ENCODE data around the gene NLRP12.
"Not testable (repeated sequence)": the region's sequence is repeated elsewhere in the genome, so short reads cannot be mapped to it uniquely, and the experiment has no call there.

The NLRP12 gene

GRCh38 chr19:53844849-53845246 is 20.7 kb upstream of the NLRP12 start:
- H3K23ac ChIP-seq (ENCODE audit: low read length) = no peak overlapping the region
- H3K9me3 ChIP-seq (ENCODE audit: insufficient read depth, low read depth, low read length) = no peaks in the 10 kb centered on the region
- H4K8ac ChIP-seq (ENCODE audit: low read depth, low read length) = no peak overlapping the region
- no peak overlapping the region for H2AK5ac ChIP-seq (ENCODE audit: low read length)
- H3K14ac ChIP-seq (ENCODE audit: low read length) = no peak overlapping the region
- H3K27ac ChIP-seq (ENCODE audit: low read depth, low read length) = no peak overlapping the region
- no peaks in the 10 kb centered on the region for H3K36me3 ChIP-seq (ENCODE audit: control insufficient read depth in 1 of 2, insufficient read depth in 2 of 2, low read length in 2 of 2)
- H3K9ac ChIP-seq (ENCODE audit: low read length) = no peak overlapping the region
- DNase-seq = peak in 1 of 2 donors; percentile 20
- WGBS (ENCODE audit: extremely low coverage, insufficient coverage, insufficient read length) = no CpG with 5 or more reads among the region's 9 CpGs
- H2BK120ac ChIP-seq (ENCODE audit: insufficient read depth, low read length, poor library complexity) = no peak overlapping the region
- no peaks in the 10 kb centered on the region for H3K79me1 ChIP-seq (ENCODE audit: low read length)
- no peak overlapping the region for H3K4me2 ChIP-seq (ENCODE audit: low read length)
- H3K79me2 ChIP-seq (ENCODE audit: control insufficient read depth, insufficient read depth, low read length, poor library complexity) = no peaks in the 10 kb centered on the region
- no peak overlapping the region for H4K91ac ChIP-seq (ENCODE audit: low read depth, low read length)
- no peak overlapping the region for H3K18ac ChIP-seq (ENCODE audit: low read length)
- H2AFZ ChIP-seq (ENCODE audit: insufficient read depth, low read length, poor library complexity) = no peak overlapping the region
- H2BK5ac ChIP-seq (ENCODE audit: low read depth, low read length, poor library complexity) = no peak overlapping the region
- H4K12ac ChIP-seq (ENCODE audit: low read depth, low read length) = no peak overlapping the region
- no peak overlapping the region for H2BK12ac ChIP-seq (ENCODE audit: low read length)
- H3K4me1 ChIP-seq (ENCODE audit: control insufficient read depth in 1 of 2, insufficient read depth in 2 of 2, low read length in 2 of 2) = no peaks in the 10 kb centered on the region
- no peak overlapping the region for H3K4ac ChIP-seq (ENCODE audit: low read depth, low read length)
- H3K4me3 ChIP-seq (ENCODE audit: low read depth, low read length) = no peak overlapping the region
- no peaks in the 10 kb centered on the region for H3K27me3 ChIP-seq (ENCODE audit: insufficient read depth, low read length)

GRCh38 chr19:53840914-53841313 is 16.8 kb upstream of the NLRP12 start:
- not testable (repeated sequence) for H3K18ac ChIP-seq (ENCODE audit: low read length); H3K27me3 ChIP-seq (ENCODE audit: insufficient read depth, low read length); H3K9me3 ChIP-seq (ENCODE audit: insufficient read depth, low read depth, low read length); H2BK5ac ChIP-seq (ENCODE audit: low read depth, low read length, poor library complexity); H2AK5ac ChIP-seq (ENCODE audit: low read length); H3K4me1 ChIP-seq (ENCODE audit: control insufficient read depth in 1 of 2, insufficient read depth in 2 of 2, low read length in 2 of 2); H4K91ac ChIP-seq (ENCODE audit: low read depth, low read length); H3K4ac ChIP-seq (ENCODE audit: low read depth, low read length); H4K8ac ChIP-seq (ENCODE audit: low read depth, low read length); H2AFZ ChIP-seq (ENCODE audit: insufficient read depth, low read length, poor library complexity); H4K12ac ChIP-seq (ENCODE audit: low read depth, low read length); H2BK12ac ChIP-seq (ENCODE audit: low read length); H3K23ac ChIP-seq (ENCODE audit: low read length); H2BK120ac ChIP-seq (ENCODE audit: insufficient read depth, low read length, poor library complexity); H3K4me3 ChIP-seq (ENCODE audit: low read depth, low read length); H3K14ac ChIP-seq (ENCODE audit: low read length); H3K36me3 ChIP-seq (ENCODE audit: control insufficient read depth in 1 of 2, insufficient read depth in 2 of 2, low read length in 2 of 2); H3K27ac ChIP-seq (ENCODE audit: low read depth, low read length); H3K9ac ChIP-seq (ENCODE audit: low read length); H3K79me2 ChIP-seq (ENCODE audit: control insufficient read depth, insufficient read depth, low read length, poor library complexity); H3K4me2 ChIP-seq (ENCODE audit: low read length); H3K79me1 ChIP-seq (ENCODE audit: low read length)
- peak; percentile 46 to 52 for DNase-seq
- WGBS (ENCODE audit: extremely low coverage, insufficient coverage, insufficient read length) = no CpG with 5 or more reads among the region's 4 CpGs

DNA sequence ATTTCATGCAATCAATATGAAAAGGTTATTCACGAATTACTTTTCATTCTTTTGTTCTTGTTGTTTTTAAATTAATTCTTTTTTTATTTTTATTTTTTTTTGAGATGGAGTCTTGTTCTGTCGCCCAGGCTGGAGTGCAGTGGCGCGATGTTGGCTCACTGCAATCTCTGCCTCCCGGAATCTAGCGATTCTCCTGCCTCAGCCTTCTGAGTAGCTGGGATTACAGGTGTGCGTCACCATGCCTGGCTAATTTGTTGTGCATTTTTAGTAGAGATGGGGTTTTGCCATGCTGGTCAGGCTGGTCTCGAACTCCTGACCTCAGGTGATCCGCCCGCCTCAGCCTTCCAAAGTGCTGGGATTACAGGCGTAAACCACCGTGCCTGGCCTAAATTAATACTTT is 16.1 kb upstream of the NLRP12 start:
- not testable (repeated sequence) for H2AFZ ChIP-seq (ENCODE audit: insufficient read depth, low read length, poor library complexity); H3K4me1 ChIP-seq (ENCODE audit: control insufficient read depth in 1 of 2, insufficient read depth in 2 of 2, low read length in 2 of 2); H3K9ac ChIP-seq (ENCODE audit: low read length); H3K27ac ChIP-seq (ENCODE audit: low read depth, low read length); H2AK5ac ChIP-seq (ENCODE audit: low read length); H2BK120ac ChIP-seq (ENCODE audit: insufficient read depth, low read length, poor library complexity); H2BK5ac ChIP-seq (ENCODE audit: low read depth, low read length, poor library complexity); H3K14ac ChIP-seq (ENCODE audit: low read length); H3K27me3 ChIP-seq (ENCODE audit: insufficient read depth, low read length); H3K4me3 ChIP-seq (ENCODE audit: low read depth, low read length); H3K79me2 ChIP-seq (ENCODE audit: control insufficient read depth, insufficient read depth, low read length, poor library complexity); H4K8ac ChIP-seq (ENCODE audit: low read depth, low read length); H4K91ac ChIP-seq (ENCODE audit: low read depth, low read length); H4K12ac ChIP-seq (ENCODE audit: low read depth, low read length); H3K4me2 ChIP-seq (ENCODE audit: low read length); H3K36me3 ChIP-seq (ENCODE audit: control insufficient read depth in 1 of 2, insufficient read depth in 2 of 2, low read length in 2 of 2); H3K4ac ChIP-seq (ENCODE audit: low read depth, low read length); H2BK12ac ChIP-seq (ENCODE audit: low read length); H3K18ac ChIP-seq (ENCODE audit: low read length); H3K23ac ChIP-seq (ENCODE audit: low read length); H3K79me1 ChIP-seq (ENCODE audit: low read length); H3K9me3 ChIP-seq (ENCODE audit: insufficient read depth, low read depth, low read length)
- DNase-seq = peak; percentile 57 to 63
- no CpG with 5 or more reads among the region's 12 CpGs for WGBS (ENCODE audit: extremely low coverage, insufficient coverage, insufficient read length)

- not testable (repeated sequence) for H2BK12ac ChIP-seq (ENCODE audit: low read length); H3K9me3 ChIP-seq (ENCODE audit: insufficient read depth, low read depth, low read length); H3K36me3 ChIP-seq (ENCODE audit: control insufficient read depth in 1 of 2, insufficient read depth in 2 of 2, low read length in 2 of 2); H3K4me1 ChIP-seq (ENCODE audit: control insufficient read depth in 1 of 2, insufficient read depth in 2 of 2, low read length in 2 of 2); H3K4me2 ChIP-seq (ENCODE audit: low read length); H3K9ac ChIP-seq (ENCODE audit: low read length); H3K23ac ChIP-seq (ENCODE audit: low read length); H3K79me1 ChIP-seq (ENCODE audit: low read length); H4K12ac ChIP-seq (ENCODE audit: low read depth, low read length); DNase-seq; H3K4ac ChIP-seq (ENCODE audit: low read depth, low read length); H2AFZ ChIP-seq (ENCODE audit: insufficient read depth, low read length, poor library complexity); H3K18ac ChIP-seq (ENCODE audit: low read length); H3K4me3 ChIP-seq (ENCODE audit: low read depth, low read length); H3K27me3 ChIP-seq (ENCODE audit: insufficient read depth, low read length); H3K79me2 ChIP-seq (ENCODE audit: control insufficient read depth, insufficient read depth, low read length, poor library complexity); H3K14ac ChIP-seq (ENCODE audit: low read length)
- Histone ChIP-seq H4K8ac (ENCODE audit: low read depth, low read length) (peak overlapping the region; percentile 28), H2BK120ac (ENCODE audit: insufficient read depth, low read length, poor library complexity) (peak overlapping the region; percentile 76), H3K27ac (ENCODE audit: low read depth, low read length) (peak overlapping the region; percentile 27), H2AK5ac (ENCODE audit: low read length) (peak overlapping the region; percentile 46), H4K91ac (ENCODE audit: low read depth, low read length) (peak overlapping the region; percentile 47), H2BK5ac (ENCODE audit: low read depth, low read length, poor library complexity) (peak overlapping the region; percentile 40)
- WGBS (ENCODE audit: extremely low coverage, insufficient coverage, insufficient read length) = no CpG with 5 or more reads among the region's 5 CpGs
Observed at GRCh38 chr19:53838446-53838845, 14.3 kb upstream of the NLRP12 start.
